GM18511 (cell line): Measurements from ENCODE around the gene ZNF692.
"Not testable (repeated sequence)": the region's sequence is repeated elsewhere in the genome, so short reads cannot be mapped to it uniquely, and the experiment has no call there.

Source experiments
- ATAC-seq: cut with Tn5 transposase; IDR thresholded peaks from one replicate; pipeline ENCODE4 v1.9.1; 2021; ENCODE audit warnings: mild to moderate bottlenecking, moderate library complexity; ENCODE audit not compliant: unreplicated experiment

ZNF692 gene

DNA sequence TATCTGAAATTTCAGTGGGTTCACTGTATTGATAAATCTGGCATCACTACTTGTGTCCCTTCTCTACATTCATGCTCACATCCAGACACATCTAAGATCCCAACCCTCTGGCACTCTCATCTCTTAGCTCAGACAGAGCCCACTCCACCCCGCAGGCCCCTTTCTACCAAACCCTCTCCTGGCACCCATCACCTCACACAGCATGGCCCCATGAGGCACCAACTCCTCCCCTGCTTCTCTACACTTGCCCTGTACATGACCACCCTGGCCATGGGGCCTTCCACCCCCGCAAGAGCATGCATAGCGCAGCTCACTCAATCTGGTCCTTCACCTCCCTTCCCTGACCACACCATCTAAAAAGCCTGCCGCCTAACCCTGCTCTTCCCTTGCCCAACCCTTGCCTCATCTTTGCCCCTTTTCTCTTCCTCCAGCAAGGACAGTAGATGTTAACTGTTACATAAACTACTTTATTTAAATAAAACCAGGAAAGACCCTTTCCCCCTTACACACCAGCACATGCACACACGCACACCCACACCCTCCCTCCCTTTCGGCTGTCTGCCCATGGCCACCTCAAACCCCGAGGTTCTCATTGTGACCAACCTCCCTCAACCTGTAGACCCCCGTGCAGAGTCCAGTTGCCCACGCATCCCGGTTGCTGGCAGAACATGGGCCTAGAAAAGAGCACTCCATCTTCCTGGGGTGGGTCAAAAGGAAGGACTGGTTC, 48.7 kb downstream of the ZNF692 start:
- no peak for ATAC-seq

DNA sequence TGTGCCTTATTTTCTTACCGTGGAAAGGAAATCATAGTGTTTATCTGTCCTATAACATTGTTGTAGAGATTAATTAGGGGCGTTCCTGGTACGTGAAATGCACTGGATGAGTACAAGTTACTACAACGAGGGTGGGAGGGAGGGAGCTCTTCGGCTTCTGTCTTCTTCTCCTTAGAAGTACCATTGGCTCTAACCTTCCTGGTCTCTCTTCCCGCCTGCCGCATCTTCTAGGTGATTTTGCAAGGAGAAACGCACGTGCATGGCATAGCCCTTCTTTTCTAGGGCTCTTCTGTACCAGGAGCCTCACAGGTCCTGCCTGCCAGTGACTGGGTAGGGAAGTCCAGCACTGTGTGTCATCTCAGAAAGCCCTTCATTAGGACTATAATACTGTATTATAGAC, 50.0 kb downstream of the ZNF692 start:
- ATAC-seq = no peak

GRCh38 chr1:248807067-248807737, 51.7 kb downstream of the ZNF692 start:
- ATAC-seq = peak; percentile 41

DNA sequence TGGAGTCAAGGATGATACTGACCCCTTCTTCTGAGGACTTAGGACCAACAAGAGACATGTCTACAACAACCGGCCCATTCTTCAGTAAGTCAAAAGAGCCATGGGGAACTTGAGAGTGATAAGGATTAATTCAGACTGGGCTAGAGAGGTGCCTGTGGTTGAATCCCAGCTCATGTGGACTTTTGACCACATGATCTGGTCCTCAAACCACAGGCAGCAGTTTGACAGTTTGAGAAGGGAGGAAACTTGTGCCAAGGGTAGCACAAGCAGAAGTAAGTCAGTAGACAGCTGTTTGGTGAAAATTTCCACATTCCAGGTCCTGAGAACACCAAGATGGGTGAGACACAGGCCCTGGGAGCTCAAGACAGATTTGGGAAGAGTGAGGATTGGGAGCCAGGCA, 53.0 kb downstream of the ZNF692 start:
- no peak for ATAC-seq

DNA sequence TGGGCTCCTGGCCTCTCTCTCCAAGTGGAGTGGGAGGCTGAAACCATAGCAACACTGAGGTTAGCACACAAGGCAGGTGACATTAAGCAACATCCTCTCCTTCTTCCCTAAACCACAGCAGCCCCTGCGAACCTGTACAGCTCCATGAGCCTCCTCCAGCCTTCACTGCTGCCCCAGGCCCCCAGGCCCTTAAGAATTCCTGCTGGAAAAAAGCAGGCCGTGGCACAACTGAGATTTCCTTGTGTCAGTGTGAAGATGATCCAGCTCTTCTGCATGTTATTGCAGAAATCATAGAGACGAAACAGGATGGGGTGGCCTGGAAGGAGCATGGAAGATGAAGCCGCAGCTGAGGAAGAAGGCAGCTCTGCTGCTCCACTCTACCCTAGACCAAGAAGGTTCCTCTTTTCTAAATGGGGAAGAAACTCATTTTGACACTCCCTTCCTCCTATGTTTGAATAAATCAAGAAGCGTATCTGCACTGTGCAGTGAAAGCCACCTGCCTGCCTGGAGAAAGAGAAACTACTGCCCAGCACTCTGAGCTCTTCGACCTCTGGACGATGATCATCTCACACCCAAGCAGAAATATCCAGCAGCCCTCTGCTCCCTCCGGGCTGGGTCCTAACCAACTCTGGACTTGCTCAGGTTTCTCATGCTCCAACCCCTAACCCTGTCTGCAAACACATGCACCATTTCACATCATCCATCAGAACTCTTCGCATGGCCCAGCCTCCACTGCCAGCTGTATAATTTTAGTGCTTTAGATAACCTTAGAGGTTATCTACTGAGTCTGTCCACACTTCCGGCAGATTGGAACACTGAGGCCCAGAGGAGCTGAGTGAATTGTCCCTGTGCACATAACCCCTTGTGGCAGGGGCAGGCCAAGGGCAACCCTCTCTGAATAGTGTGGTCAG, 53.9 kb downstream of the ZNF692 start:
- peak; percentile 90 for ATAC-seq

GRCh38 chr1:248803501-248803900, 55.4 kb downstream of the ZNF692 start:
- ATAC-seq = not testable (repeated sequence)

DNA sequence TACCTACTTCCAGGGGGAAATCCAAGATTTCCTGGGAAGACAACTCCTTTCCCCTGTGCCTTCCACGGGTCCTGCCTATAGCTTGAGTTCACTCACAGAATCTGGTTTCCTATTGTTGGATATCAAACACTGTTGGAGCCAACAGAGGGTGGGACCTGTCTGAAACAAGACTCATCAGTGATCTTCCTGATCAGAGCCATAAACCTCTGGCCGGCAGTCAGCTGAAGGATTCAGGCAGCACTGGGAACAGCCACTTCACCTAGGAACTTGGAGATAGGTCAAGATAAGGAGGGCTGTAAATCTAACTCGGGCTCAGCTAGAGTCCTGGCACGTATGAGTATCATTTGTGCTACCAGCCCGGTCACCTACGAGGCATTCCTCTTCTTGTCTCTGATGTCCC, 56.4 kb downstream of the ZNF692 start:
- ATAC-seq = no peak

GRCh38 chr1:248800459-248800858, 58.4 kb downstream of the ZNF692 start:
- ATAC-seq = no peak
